NCI-H748 (cell line): ENCODE results near the gene COL23A1.

Experiments
- DNase-seq: peaks from one replicate; lab custom pipeline; 2025; ENCODE audit not compliant: unreplicated experiment; lab: John Stamatoyannopoulos, UW

COL23A1 gene

DNA sequence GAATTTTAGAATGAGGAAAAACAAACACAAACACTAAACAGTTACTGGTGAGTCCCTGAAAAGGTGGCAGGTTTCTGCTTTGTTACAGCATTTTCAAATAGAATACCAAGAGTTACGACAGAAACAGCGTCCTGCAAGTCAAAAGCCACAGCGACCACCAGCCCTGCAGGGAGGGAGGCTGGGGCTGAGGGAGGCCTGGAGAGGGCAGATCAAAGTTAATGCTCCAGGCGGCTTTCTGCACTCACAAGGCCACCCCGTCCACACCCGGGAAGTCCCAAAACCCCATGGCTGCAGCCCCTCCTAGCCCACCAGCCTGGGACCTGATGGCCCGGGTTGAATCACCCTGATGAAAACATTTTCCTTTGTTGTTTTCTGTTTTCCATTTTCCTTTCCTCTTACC, 29.3 kb downstream of the COL23A1 start:
- DNase-seq: no peak

DNA sequence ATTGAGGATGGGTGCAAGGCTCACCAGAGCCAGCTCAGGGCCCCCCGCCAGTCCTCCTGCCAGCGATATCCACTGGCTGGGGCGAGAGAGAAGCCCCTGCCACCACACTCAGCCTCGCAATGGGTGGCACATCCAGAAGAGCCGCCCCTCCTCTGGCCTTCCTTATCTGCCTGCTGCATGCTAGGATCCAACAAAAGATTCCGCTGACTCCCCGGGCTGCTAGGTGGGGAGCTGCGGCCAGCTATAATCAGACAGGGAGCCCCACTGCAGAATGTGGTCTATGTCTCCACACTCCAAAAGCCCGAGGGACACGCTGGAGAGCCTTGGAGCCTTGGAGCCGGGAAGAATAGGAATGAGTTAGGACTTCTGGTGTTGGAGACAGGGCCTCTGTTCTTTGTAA, 32.8 kb downstream of the COL23A1 start:
- no peak for DNase-seq

DNA sequence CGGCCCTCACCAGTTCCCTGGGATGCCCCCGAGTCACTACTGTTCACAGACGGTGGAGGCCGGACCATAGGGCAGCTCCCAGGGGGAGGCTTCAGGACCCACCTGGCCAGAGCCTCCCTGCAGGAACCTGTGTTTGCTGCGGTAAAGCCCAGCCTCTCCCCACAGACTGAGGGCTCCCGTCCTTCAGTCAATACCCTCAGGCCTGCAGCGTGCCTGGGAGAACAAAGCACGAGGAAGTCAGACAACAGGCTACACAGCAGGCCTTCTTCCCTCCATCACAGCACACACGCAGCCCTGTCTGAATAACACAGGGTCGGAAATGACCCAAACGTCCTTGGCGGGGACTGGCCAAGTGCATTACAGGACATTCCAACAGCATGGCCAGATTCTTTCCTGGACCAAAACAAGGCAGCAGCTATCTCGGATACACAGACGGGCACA, 34.4 kb downstream of the COL23A1 start:
- no peak for DNase-seq

DNA sequence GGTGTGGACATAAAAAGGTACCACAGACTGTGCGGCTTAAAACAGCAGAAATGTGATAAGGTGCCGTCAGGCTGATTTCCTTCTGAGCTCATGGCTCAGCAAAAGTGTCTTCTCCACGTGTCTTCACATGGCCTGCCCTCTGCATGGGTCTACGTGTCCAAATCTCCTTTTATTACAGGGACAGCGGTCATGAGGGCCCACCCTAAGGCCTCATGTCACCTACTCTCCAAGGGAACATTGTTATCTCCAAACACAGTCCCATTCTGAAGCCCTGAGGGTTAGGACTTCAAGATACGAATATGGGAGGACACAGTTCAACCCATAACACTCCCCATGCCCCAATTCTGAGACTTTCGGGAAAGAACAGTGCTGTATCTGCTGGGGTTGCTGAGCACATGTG, 35.2 kb downstream of the COL23A1 start:
- DNase-seq: no peak

DNA sequence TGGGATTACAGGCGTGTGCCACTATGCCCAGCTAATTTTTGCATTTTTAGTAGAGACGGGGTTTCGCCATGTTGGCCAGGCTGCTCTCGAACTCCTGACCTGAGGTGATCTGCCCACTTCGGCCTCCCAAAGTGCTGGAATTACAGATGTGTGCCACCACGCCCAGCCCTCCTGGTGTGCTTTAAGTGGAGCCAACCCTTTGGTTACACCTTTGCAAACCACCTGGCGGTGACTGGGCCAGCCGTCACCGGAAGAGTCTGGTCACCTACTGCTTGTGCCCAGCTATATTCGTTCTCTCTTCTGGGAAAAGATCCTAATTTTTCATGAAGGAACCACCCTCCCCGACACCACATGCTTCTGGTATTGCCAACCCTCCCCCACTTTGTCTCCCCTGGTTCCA, 35.9 kb downstream of the COL23A1 start:
- no peak for DNase-seq

DNA sequence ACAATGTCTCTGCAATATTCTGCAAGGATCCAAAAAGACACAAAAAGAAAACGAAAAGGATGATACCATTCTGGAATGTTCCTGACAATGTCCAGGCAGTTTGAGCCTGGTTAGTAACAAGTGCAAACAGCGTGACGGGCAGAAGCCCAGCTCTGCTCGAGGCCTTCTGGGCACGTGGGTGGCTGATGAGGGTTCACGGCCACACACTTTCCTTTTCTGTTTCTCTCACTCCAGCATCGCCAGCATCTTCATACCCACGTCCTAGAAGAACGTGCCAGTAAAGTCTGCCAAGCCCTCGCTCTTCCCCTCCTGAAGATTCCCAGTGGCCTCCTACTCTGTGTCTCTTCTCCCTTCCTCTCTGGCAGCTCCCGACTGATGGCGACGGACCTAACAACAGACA, 36.7 kb downstream of the COL23A1 start:
- no peak for DNase-seq

DNA sequence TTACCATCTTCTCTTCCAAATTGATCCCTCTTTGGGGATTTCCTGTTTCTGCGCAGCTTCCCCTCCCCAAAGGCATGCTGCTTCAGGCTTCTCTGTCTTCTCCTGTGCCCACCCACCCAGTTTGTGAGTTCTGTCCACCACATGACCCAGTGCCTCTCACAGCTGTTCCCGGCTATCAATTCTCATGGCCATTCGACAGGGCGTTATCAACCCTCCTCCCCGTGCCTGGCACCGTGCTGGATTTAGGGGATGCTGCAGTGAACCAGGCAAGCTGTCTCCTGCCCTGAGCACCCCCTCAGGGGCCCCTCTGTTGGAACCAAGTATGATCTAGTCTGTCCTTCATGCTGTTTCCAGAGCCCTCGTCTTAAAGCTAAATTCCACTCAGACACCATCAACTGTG, 38.7 kb downstream of the COL23A1 start:
- DNase-seq: no peak

DNA sequence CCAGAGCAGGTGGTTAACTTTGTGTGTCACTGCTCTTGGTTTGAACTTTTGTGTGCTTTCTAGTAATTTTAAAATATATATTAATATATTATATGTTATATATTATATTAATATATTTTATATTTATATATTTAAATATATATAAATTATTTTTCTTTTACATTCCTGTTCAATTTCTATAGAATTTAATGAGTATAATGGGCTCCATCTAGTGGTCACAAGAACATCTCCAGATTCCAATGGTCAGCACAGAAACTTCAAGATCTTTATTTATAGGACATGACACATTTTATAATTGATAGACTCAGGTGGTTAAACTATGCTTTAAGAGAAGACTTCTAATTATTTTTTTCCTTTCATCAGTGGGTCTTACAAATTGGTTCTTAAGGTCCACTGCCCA, 39.1 kb downstream of the COL23A1 start:
- peak; percentile 20 for DNase-seq

DNA sequence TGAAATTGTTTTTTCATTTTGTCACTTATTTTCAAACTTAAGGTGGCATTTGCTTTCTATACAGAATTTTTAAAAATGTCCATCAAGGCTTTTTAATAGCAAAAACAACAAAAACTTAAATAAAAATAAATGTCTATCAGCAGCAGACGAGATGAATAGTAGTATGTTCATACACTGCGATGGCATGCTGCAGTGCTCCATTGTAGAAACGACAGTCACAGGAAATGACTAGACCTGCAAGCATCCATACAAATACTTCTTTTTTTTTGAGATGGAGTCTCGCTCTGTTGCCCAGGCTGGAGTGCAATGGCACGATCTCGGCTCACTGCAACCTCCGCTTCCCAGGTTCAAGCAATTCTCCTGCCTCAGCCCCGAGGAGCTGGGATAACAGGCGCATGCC, 41.4 kb downstream of the COL23A1 start:
- DNase-seq: no peak

DNA sequence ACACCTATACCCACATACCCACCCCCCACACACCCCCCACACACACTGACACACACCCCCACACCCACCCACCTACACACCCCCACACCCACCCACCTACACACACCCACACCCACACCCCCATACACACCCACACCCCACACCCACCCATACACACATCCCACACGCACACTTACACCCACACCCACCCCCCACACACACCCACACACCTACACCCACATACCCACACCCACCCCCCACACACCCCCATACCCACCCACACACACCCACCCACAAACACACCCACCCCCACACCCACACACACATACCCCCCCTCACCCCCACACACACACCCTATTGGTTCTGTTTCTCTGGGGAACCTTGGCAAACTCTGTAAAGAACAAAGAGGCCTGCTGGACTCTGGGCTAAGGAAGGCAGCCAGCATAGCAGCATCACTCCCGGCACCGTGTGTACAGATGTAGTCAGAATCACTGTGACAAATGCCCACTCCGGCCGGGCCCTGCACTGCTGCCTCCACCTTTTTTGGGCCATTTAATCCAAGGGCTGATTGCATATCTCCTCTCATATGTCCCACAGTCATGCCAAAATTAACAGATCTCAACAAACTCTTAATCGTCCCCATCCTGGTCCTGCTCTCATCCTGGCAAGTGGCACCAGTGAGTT, 42.3 kb downstream of the COL23A1 start:
- no peak for DNase-seq

DNA sequence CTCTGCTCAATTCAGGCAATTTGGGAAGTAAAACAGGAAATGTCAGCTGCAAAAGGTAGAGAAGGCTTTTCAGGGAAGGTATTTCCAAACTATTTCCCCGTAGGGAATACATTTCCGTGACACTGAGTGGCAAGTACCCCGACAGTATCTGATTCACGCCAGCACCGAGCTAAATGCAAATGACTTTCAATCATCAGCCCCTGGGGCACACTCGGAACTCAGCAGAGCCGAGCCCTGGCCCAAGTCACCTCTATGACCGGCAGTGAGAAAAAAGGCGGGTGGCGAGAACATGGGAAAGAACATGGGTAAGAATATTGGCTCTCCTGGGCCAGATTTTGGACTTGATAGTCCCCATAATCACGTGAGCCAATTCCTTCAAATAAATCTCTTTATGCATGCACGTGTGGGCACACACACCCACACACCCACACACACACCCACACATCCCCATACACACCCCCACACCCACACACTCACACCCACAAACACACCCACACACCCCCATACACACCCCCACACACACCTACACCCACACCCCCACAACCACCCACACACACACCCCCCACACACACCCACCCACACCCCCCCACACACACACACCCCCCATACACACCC, 43.0 kb downstream of the COL23A1 start:
- no peak for DNase-seq

DNA sequence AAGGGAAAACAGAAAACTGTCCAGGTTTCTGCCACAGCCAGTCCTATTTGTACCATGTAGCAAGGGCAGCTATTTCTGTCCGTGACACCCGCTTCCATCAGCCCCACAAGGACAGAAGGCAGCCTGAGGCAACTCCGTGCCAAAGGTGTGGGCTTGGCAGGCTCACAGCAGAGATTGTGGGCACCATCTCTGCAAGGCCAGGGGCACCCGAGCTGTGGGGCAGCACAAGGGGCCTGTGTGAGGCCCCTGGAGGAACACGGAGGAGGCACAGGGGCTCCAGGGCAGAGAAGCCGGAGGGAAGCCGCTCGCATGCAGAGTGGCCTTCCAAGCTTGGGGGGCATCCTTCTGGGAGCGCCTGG, 43.5 kb downstream of the COL23A1 start:
- no peak for DNase-seq

DNA sequence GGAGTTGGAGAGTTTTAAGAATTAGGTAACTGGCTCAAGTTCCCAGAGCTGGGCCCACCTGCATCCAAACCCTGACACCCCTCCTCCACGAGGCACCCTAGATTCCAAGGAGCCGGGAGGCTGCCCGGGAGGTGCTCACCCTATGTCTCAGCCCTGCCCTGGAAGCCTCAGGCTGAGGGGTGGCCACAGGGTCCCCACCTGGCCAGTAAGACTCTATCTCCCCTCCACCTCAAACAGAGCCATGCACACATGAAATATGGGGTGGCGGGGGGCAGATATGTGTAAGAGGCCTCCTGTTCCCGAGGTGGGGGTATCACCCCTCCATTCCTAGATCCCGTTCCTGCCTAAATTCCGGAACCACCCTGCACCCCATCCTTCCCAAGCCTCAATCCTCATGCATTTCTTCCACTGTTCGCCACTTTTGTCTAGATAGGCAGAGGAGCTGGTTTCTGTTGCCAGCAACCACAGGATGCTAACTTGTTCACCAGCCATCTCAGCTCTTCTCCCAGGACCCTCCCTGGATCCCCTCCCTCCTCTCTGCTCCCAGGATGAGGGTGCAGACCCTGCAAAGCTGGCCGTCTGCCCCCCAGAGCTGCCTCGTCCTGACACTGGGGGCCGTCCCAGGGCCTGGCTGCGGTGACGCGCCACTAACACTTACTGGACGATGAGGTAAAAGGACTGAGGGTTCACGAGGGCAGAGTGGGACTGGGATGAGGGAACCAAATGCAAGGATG, 44.1 kb downstream of the COL23A1 start:
- no peak for DNase-seq

DNA sequence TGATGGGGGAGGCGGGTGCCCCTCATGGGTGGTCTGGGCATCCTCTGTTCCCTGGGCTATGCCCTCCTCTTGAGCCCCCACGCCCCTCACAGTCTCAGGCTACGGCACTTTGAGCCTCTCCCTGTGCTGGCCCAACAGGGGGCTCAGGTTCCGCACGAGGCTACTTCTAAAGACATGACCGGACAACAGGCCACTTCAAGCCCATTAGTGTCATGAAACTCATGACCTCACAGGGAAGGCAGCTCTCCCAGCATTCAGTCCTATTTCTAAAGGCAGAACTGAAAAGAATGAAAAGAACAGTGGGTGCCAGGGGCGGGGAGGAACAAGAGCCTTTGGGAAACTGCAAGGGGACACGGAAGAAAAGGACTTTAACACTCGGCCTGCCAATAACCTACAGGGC, 45.0 kb downstream of the COL23A1 start:
- DNase-seq: no peak

DNA sequence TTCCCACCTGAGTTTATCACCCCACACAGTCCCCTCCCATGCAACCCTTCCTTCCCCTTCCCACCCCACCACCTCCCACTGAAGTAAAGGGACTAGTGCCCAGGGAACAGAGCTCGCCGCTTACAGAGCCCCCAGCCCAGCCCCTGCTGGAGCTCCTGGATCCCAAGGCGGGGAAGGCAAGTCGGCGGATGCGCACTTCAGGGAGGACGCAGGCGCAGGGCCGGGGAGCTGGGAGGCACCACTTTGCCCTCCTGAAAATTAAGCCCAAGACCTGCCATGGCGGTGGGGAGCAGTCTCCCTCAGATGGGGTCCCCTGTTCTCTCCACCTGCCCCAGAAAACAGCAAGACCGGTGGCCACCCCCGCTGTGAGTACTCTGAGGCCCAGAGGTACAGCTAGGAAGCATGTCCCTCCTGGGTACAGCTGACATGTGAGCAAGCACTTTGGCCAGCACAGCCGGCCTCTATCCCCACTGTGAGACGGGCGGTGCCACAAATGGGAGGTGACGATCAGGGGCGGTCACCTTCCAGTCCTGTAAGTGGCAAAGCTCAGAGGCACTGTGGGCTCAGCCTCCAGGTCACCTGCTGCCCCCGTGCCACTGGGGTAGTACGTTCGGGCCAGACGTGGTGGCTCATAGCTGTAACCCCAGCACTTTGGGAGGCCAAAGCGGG, 45.9 kb downstream of the COL23A1 start:
- DNase-seq: no peak

DNA sequence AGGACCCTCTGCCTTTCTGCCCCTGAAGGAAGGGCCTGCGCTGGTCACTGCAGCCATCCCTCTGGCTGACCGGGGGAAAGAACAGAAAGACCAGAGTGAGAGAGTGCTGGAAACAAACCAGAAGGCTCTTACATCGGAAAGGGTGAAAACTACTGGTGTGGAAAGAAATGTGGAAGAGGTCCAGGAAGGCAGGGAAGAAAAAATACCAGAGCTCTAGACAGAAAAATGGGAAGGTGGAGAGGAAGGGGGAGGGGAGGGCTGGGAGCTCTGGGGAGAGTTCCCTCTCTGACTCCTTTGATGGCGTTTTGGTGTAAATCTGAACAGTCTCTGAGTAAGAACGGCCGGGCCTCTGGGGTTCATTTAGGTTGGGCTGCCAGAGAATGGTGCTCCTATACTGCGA, 47.7 kb downstream of the COL23A1 start:
- no peak for DNase-seq

DNA sequence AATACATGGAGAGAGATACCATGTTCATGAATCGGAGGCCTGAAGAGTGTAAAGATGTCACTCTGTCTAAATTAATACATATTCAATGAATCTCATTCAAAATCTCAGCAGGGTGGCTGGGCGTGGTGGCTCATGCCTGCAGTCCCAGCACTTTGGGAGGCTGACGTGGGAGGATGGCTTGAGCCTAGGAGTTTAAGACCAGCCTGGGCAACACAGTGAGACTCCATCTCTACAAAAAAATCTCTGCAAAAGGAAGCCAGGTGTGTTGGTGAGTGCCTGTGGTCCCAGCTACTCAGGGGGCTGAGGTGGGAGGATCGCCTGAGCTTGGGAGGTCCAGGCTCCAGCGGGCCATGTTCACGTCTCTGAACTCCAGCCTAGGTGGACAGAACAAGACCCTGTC, 49.7 kb downstream of the COL23A1 start:
- DNase-seq: no peak

DNA sequence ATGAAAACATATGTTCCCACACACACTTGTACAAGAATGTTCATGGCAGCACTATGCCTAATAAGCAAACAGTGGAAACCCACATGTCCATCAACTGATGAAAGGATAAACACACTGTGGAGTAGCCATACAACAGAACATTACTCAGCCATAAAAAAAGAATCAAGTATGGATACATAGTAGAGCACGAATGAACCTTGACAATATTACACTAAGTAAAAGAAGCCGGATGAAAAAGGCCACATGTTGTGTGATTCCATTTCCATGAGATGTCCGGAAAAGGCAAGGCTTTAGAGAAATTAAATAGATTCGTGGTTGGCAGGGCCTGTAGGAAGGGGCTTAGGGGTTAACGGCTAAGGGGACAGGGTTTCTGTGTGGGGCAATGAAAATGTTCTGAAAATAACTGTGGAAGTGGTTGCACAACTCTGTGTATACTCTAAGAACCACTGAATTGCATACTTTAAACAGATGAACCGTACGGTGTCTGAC, 51.4 kb downstream of the COL23A1 start:
- DNase-seq: no peak

DNA sequence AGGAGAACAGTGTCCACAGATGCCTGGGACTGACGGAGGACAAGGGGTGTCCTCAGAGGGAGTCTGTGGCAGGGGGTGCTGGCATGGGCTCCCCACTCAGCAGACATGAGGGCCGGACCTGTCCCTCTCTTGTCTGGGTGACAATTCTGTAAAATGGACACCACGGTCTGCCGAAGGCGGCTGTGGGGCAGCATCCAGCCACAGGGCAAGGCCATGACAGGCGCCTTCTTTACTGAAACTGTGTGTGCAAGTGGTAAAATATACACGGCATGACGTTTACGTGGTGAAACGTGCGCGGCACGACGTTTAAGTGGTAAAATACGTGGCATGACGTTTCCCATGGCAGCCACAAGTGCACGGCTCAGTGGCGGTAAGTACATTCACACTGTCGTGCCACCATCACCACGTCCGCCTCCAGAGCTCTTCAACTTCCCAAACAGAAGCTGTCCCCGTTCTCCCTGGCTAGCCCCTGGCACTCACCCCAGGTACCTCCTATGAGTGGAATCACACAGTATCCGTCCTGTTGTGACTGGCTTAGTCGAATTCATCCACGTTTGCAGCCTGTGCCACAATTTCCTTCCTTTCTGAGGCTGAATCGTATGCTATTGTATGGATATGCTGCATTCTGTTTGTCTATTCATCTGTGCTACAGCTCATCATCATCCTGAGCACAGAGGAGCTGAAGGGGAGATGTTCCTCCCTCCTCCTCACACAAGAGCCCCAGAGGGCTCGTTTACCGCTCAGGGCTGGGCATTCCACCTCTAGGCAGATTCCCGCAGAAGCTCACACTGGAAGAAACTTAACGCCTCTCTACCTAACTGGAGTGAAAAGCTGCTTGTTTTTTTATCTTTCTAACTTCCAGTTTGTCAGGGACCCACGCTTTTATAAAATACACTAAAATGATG, 52.5 kb downstream of the COL23A1 start:
- DNase-seq: no peak

DNA sequence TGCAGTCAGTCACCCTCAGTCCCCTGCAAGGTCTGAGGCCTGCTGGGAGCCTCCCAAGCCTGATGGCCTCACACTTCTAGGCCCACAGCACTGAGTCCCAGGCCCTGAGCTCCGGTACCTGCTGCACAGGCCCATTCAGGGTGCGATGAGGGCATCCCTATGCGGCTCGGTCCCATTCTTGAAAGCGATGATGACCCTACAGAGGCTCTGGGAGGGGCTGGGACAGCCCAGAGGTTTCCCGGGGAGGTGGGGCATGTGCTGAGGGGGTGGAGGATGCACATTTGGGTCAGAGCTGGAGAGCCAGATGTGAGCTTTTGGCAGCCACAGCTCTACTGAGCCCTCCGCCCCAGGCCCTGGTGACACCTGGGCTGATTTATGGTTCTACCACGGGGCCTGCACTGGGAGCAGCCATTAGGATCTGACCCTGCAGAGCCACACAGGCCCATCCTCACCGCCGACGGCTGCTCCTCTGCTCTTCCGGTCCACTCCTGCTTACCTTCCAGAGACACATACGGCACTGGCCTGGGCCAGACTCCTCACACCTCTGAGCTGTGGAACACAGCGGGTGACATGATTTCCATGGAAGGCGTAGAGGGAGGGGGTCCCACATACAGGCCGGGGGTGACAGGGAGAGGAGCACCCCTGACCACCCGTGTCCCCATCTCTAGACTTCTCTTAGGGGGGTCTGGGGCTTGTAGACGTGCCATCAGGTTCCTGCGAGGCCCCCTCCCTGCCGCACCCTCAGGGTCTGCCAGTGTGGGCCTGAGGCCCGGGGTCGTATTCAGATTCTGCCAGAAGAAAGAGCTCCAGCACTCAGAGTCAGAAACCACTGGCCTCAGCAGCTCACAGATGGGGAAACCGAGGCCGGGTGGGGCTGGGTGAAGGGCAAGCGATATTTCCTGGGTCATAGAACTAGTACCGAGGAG, 53.4 kb downstream of the COL23A1 start:
- DNase-seq: no peak
